GM12891 (cell line): ENCODE measurements around the gene AFAP1L2.
"Not testable (repeated sequence)": the region's sequence is repeated elsewhere in the genome, so short reads cannot be mapped to it uniquely, and the experiment has no call there.

Experiments used
- DNase-seq: peaks from one replicate; pipeline ENCODE4 v3.0.0; 2011; ENCODE audit warnings: low spot score; ENCODE audit not compliant: insufficient read length
- FAIRE-seq: peaks from 2 replicates; lab custom pipeline; 2011; peaks lifted over from hg19 to GRCh38; lab: Jason Lieb, UNC
- PAX5 ChIP-seq: IDR thresholded peaks from 2 replicates; pipeline ENCODE4 v1.6.1; 2011; ENCODE audit warnings: low read length, moderate library complexity, mild to moderate bottlenecking; ENCODE audit not compliant: insufficient read depth, severe bottlenecking
- POLR2A ChIP-seq: IDR thresholded peaks from 2 replicates; pipeline ENCODE4 v1.6.1; 2011; ENCODE audit warnings: low read depth, low read length, control low read depth
- POLR2AphosphoS5 ChIP-seq: IDR thresholded peaks from 2 replicates; pipeline ENCODE4 v1.6.1; 2011; ENCODE audit warnings: low read depth, low read length, control low read depth
- POU2F2 ChIP-seq: IDR thresholded peaks from 2 replicates; pipeline ENCODE4 v1.6.1; 2011; ENCODE audit warnings: low read depth, mild to moderate bottlenecking, control low read depth, low read length, moderate library complexity
- SPI1 ChIP-seq: IDR thresholded peaks from 2 replicates; pipeline ENCODE4 v1.6.1; 2011; ENCODE audit warnings: low read depth, low read length, control low read depth
- TAF1 ChIP-seq: IDR thresholded peaks from 2 replicates; pipeline ENCODE4 v1.6.1; 2011; ENCODE audit warnings: low read depth, low read length, control low read depth

The AFAP1L2 gene

GRCh38 chr10:114357515-114357996 is 46.7 kb downstream of the AFAP1L2 start:
- no peak for DNase-seq
- FAIRE-seq, result no peak
- TF ChIP-seq POU2F2 (no peak), SPI1 (no peak), POLR2AphosphoS5 (no peak), POLR2A (no peak), PAX5 (no peak), TAF1 (no peak)

GRCh38 chr10:114356751-114357514 is 47.4 kb downstream of the AFAP1L2 start:
- no peak for FAIRE-seq
- DNase-seq, result no peak
- TF ChIP-seq POLR2AphosphoS5 (no peak), POU2F2 (no peak), TAF1 (no peak), PAX5 (no peak), SPI1 (no peak), POLR2A (no peak)

- DNase-seq (no peak), FAIRE-seq (no peak)
- no peak for TF ChIP-seq POLR2AphosphoS5
- no peak for TF ChIP-seq PAX5
- no peak for TF ChIP-seq TAF1
- TF ChIP-seq POU2F2, result no peak
- TF ChIP-seq POLR2A, result no peak
- no peak for TF ChIP-seq SPI1
Observed at GRCh38 chr10:114356126-114356525, 48.2 kb downstream of the AFAP1L2 start.

GRCh38 chr10:114353383-114353782 is 50.9 kb downstream of the AFAP1L2 start:
- TF ChIP-seq POLR2A (no peak), TAF1 (no peak), PAX5 (no peak), POLR2AphosphoS5 (no peak), POU2F2 (no peak), SPI1 (no peak)
- DNase-seq, result no peak
- no peak for FAIRE-seq

GRCh38 chr10:114352653-114353298 is 51.5 kb downstream of the AFAP1L2 start:
- DNase-seq, result no peak

GRCh38 chr10:114350751-114351150 is 53.6 kb downstream of the AFAP1L2 start:
- FAIRE-seq (no peak), DNase-seq (no peak)
- no peak for TF ChIP-seq SPI1
- TF ChIP-seq POLR2AphosphoS5, result no peak
- no peak for TF ChIP-seq PAX5
- TF ChIP-seq POLR2A, result no peak
- no peak for TF ChIP-seq TAF1
- TF ChIP-seq POU2F2, result no peak

More at GRCh38 chr10:114352653-114353298, 51.5 kb downstream of the AFAP1L2 start:
- TF ChIP-seq PAX5, result no peak
- TF ChIP-seq POU2F2, result no peak
- TF ChIP-seq SPI1, result no peak
- TF ChIP-seq POLR2AphosphoS5, result no peak
- no peak for TF ChIP-seq POLR2A
- no peak for TF ChIP-seq TAF1
- FAIRE-seq, result no peak

GRCh38 chr10:114349522-114350215 is 54.6 kb downstream of the AFAP1L2 start:
- FAIRE-seq, result no peak
- no peak for TF ChIP-seq SPI1
- TF ChIP-seq POLR2A, result no peak
- DNase-seq, result no peak

GRCh38 chr10:114349071-114349470 is 55.2 kb downstream of the AFAP1L2 start:
- DNase-seq, FAIRE-seq: not testable (repeated sequence)

- TF ChIP-seq POLR2AphosphoS5 (no peak), PAX5 (no peak), SPI1 (no peak), TAF1 (no peak), POU2F2 (no peak), POLR2A (no peak)
- FAIRE-seq, result no peak
Observed at GRCh38 chr10:114347791-114348190, 56.5 kb downstream of the AFAP1L2 start.

More at GRCh38 chr10:114347791-114348190, 56.5 kb downstream of the AFAP1L2 start:
- no peak for DNase-seq
